HG02763 (cell line): Measurements from ENCODE around the gene RYR3.

Experiments
- ATAC-seq: cut with Tn5 transposase; IDR thresholded peaks from one replicate; pipeline ENCODE4 v1.9.1; 2021; ENCODE audit warnings: mild to moderate bottlenecking, moderate library complexity; ENCODE audit not compliant: unreplicated experiment

RYR3 gene

GRCh38 chr15:33317896-33318295 is 7.1 kb downstream of the RYR3 start:
- no peak for ATAC-seq

- ATAC-seq = no peak
These were observed 9.2 kb downstream of the RYR3 start for GRCh38 chr15:33320017-33320416.

GRCh38 chr15:33322091-33322490 is 11.3 kb downstream of the RYR3 start:
- no peak for ATAC-seq

GRCh38 chr15:33324609-33325008 is 13.8 kb downstream of the RYR3 start:
- ATAC-seq = no peak

- no peak for ATAC-seq
These were observed 16.1 kb downstream of the RYR3 start for GRCh38 chr15:33326908-33327307.

GRCh38 chr15:33328106-33328505 is 17.3 kb downstream of the RYR3 start:
- ATAC-seq = no peak

- no peak for ATAC-seq
These were observed 18.7 kb downstream of the RYR3 start for GRCh38 chr15:33329457-33329856.

- ATAC-seq = no peak
These were observed 20.2 kb downstream of the RYR3 start for GRCh38 chr15:33330931-33331330.

- no peak for ATAC-seq
These were observed 31.2 kb downstream of the RYR3 start for GRCh38 chr15:33341953-33342352.

GRCh38 chr15:33343275-33343674 is 32.5 kb downstream of the RYR3 start:
- ATAC-seq = no peak

GRCh38 chr15:33344111-33344510 is 33.3 kb downstream of the RYR3 start:
- no peak for ATAC-seq

GRCh38 chr15:33344530-33344929 is 33.8 kb downstream of the RYR3 start:
- ATAC-seq = no peak

- ATAC-seq = no peak
These were observed 43.6 kb downstream of the RYR3 start for GRCh38 chr15:33354411-33354810.

GRCh38 chr15:33357845-33358244 is 47.1 kb downstream of the RYR3 start:
- ATAC-seq = no peak

- ATAC-seq = no peak
These were observed 47.5 kb downstream of the RYR3 start for GRCh38 chr15:33358306-33358705.

- no peak for ATAC-seq
These were observed 50.1 kb downstream of the RYR3 start for GRCh38 chr15:33360886-33361285.

- ATAC-seq = no peak
These were observed 59.3 kb downstream of the RYR3 start for GRCh38 chr15:33369941-33370622.

- ATAC-seq = no peak
These were observed 59.9 kb downstream of the RYR3 start for GRCh38 chr15:33370623-33371020.

- no peak for ATAC-seq
These were observed 60.4 kb downstream of the RYR3 start for GRCh38 chr15:33371159-33371558.

- ATAC-seq = no peak
These were observed 63.6 kb downstream of the RYR3 start for GRCh38 chr15:33374226-33374914.

GRCh38 chr15:33375236-33375635 is 64.5 kb downstream of the RYR3 start:
- ATAC-seq = no peak

- no peak for ATAC-seq
These were observed 66.4 kb downstream of the RYR3 start for GRCh38 chr15:33377204-33377603.
